Epithelial cell of proximal tubule (primary cell): ENCODE data around the gene RIMOC1. TPM values are rescaled to one million over a fixed set of nuclear protein-coding genes. Genes with fewer than 3 reads are reported as not detected.

Source experiments
- DNase-seq: peaks from one replicate; pipeline ENCODE4 v3.0.0-alpha.2; 2011; ENCODE audit warnings: low read depth
- H3K4me3 ChIP-seq: 2 replicates; pipeline ENCODE4 v1.5.1; 2011; ENCODE audit warnings: low read depth, mild to moderate bottlenecking, low read length
- total RNA-seq: library from RNA; depleted of rRNA; stranded (reverse); fragments of >200 nt; gene quantifications from 2 replicates; pipeline ENCODE4 v1.2.3, GENCODE V29; 2015
- TF ChIP-seq, protein P1 (sequence below): conservative IDR thresholded peaks from 2 replicates; pipeline ENCODE4 v1.5.1; 2012; ENCODE audit warnings: low read depth, mild to moderate bottlenecking, low read length

The RIMOC1 gene
- total RNA-seq, 1 donor from 2014 or later: 14.8 TPM

DNA sequence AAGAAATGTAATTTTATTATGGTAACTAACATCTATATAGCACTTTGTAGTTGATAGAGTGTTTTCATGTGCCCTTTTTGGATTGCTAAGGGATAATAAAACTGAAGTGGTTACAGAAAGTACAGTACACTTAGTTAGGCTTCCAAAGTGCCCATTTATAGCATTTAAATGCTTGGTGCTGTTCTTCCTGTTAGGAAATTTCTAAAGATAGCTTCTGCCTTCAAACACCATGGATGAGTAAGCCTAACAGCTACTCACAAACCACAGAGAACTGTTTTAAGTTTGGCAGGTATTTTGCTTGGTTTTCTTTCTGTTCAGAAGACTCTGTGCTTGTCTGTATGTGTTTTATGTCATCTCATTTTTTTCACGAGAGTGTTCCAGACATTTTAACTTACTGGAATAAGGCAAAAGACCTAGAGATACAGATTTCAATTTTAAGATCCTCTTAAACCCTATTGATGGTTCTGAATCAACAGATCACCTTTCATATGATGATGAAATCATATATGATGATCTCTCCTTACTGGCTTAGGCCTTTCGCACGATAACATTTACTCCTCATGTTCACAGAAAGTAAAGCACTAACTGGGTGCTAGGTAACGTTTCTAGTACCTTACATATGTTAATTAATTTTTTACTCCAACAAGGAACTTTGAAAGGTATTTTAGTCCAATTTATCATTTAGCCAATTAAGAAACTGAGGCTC lies 4.4 kb downstream of the RIMOC1 start:
- no peak for DNase-seq
- no peak overlapping the region for H3K4me3 ChIP-seq
- TF ChIP-seq, protein P1, sequence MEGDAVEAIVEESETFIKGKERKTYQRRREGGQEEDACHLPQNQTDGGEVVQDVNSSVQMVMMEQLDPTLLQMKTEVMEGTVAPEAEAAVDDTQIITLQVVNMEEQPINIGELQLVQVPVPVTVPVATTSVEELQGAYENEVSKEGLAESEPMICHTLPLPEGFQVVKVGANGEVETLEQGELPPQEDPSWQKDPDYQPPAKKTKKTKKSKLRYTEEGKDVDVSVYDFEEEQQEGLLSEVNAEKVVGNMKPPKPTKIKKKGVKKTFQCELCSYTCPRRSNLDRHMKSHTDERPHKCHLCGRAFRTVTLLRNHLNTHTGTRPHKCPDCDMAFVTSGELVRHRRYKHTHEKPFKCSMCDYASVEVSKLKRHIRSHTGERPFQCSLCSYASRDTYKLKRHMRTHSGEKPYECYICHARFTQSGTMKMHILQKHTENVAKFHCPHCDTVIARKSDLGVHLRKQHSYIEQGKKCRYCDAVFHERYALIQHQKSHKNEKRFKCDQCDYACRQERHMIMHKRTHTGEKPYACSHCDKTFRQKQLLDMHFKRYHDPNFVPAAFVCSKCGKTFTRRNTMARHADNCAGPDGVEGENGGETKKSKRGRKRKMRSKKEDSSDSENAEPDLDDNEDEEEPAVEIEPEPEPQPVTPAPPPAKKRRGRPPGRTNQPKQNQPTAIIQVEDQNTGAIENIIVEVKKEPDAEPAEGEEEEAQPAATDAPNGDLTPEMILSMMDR: no peak

DNA sequence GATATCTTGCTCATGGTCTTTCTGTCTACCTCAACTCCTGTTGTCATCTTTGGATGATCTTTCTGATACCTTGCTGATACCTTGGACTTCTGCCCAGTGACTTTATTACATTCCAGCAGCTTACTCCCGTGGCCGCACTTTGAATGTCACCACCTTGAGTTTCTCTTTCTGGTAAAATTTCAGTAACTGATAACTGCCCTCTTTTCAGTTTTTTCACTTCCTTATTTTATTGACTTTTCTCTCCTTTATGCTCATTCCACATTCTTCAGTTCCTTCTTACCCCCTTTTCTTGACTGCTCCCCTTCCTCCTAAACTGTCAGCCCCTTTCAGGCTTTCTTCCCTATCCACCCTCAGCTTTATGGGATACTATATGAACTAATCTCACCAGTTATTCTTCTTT lies 14.0 kb downstream of the RIMOC1 start:
- DNase-seq: no peak
- H3K4me3 ChIP-seq: no peak overlapping the region
- TF ChIP-seq, protein P1: no peak

DNA sequence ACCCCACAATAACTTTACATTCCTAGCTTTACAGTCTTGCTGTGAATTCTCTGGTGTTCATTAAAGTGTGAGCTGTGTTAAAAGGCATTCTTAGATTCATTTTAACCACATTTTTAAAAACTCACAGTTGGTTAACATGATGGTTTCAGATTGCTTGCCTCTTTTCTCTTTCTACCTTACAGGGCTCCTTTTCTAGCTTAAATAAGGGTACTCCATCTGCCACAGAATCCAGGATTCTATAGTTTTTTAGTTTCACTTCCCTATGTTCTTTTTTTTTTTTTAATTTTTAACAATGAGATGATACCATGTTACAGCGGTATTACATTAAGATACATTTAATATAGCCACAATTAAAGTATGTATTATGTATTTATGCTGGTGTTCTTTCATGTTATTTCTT lies 17.0 kb downstream of the RIMOC1 start:
- no peak for DNase-seq
- H3K4me3 ChIP-seq: no peak overlapping the region
- TF ChIP-seq, protein P1: no peak

DNA sequence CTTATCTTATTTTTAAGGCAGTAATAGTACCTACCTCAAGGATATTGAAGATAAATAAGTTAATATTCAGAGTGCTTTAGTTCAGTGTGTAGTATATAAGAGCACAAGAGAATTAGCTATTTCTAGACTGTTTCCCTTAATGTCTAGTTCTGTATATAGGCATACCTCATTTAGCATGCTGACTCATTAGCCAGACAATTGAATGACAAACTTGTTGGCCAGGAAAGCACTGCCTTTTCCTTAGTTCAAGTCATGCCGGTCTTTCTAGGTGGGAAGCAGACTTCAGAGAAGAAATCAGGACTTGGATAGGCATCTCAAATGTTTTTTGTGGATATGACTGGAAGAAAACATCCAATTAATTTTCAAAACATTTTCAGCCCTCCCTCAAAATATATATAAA lies 17.7 kb downstream of the RIMOC1 start:
- TF ChIP-seq, protein P1: no peak
- no peak for DNase-seq
- no peak overlapping the region for H3K4me3 ChIP-seq

DNA sequence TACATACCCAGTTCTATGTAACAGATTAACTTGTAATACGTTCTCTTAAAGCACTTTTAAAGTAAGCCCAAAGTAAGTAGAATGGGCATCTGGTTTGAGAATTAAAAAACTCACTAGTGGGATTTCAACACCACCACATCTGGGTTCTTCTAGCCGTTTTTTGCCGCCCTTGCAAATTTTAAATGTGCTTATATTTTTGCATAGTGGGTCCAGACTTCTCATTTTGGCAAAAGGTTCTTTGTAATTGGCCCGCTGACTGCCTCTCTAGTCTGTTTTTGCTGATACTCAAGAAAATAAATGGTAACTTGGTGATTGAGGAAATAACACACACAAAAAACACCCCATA lies 20.4 kb downstream of the RIMOC1 start:
- DNase-seq: no peak
- TF ChIP-seq, protein P1: no peak
- H3K4me3 ChIP-seq: peak overlapping the region; percentile 75

DNA sequence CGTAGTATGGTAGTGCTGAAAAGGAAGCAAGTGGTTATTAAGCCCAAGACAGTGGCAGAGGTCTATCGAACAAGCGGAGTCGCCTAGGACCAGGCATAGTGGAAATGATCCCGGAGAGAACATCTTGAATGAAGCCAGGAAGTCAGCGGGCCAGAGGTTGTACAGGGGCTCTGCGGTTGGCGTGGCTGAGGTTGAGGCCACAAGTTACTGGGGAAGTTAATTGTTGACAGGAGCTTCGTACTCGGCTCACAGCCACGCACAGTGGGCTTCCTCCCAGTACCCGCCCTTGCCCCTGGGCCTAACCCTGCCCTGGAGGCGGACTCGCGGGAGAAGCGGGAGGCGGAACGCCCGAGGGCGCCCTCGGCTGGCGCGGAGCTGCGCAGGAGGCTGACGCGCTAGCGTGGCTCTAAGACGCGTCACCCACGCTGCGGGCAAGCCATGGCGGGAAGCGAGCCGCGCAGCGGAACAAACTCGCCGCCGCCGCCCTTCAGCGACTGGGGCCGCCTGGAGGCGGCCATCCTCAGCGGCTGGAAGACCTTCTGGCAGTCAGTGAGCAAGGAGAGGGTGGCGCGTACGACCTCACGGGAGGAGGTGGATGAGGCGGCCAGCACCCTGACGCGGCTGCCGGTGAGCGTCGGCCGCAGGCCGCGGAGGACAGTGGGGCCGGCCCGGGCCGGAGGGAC lies 20.9 kb downstream of the RIMOC1 start, which contains the start of gene FBXO4:
FBXO4 (plus strand) TSS at position 410 of the 683 bp plus-strand sequence; CDS start at position 439, 29 bp downstream.
- TF ChIP-seq, protein P1: peak; percentile 55
- DNase-seq: no peak
- H3K4me3 ChIP-seq: peak within 1 kb of the TSS; percentile 75
